Fibroblast of lung (primary cell): ENCODE results near the gene SBSN. TPM values are rescaled to one million over a fixed set of nuclear protein-coding genes. Genes with fewer than 3 reads are reported as not detected.

Experiments
- DNase-seq, 2 donors: peaks; one replicate each; pipeline versions ENCODE4 v3.0.0 to v3.0.0-alpha.2; 2010; ENCODE audit warnings: low read depth in 2 of 2
- H2AFZ ChIP-seq: 2 replicates; pipeline ENCODE4 v1.5.1; 2012; ENCODE audit warnings: low read length, control low read depth, inconsistent platforms
- H3K27ac ChIP-seq: 2 replicates; pipeline ENCODE4 v1.5.1; 2011; ENCODE audit warnings: low read length, control low read depth; ENCODE audit not compliant: insufficient read depth
- H3K27me3 ChIP-seq: 2 replicates; pipeline ENCODE4 v1.5.1; 2011; ENCODE audit warnings: mild to moderate bottlenecking, low read length; ENCODE audit not compliant: control insufficient read depth, insufficient read depth
- H3K36me3 ChIP-seq: 2 replicates; pipeline ENCODE4 v1.5.1; 2011; ENCODE audit warnings: low read length; ENCODE audit not compliant: control insufficient read depth, insufficient read depth
- H3K4me1 ChIP-seq: 2 replicates; pipeline ENCODE4 v1.5.1; 2011; ENCODE audit warnings: low read length; ENCODE audit not compliant: control insufficient read depth, insufficient read depth; ENCODE audit errors: extremely low read depth
- H3K4me2 ChIP-seq: 2 replicates; pipeline ENCODE4 v1.5.1; 2011; ENCODE audit warnings: low read length, control low read depth; ENCODE audit not compliant: insufficient read depth; ENCODE audit errors: extremely low read depth
- H3K4me3 ChIP-seq, 4 experiments: fragments of 200-600 bp in 1 of 4; sonication (generic) in 1 of 4; replicated peaks in 1 of 4; 2 replicates each; pipeline ENCODE4 v1.5.1; 2011 to 2016; ENCODE audit warnings: low read length in 4 of 4, low read depth in 3 of 4, mild to moderate bottlenecking in 3 of 4, control low read depth in 2 of 4, inconsistent platforms in 1 of 4, mixed read lengths in 1 of 4; ENCODE audit not compliant: insufficient read depth in 1 of 4; ENCODE audit errors: control extremely low read depth in 1 of 4
- H3K79me2 ChIP-seq: 2 replicates; pipeline ENCODE4 v1.5.1; 2012; ENCODE audit warnings: mild to moderate bottlenecking, low read length, inconsistent platforms; ENCODE audit not compliant: control insufficient read depth, insufficient read depth
- H3K9ac ChIP-seq: 2 replicates; pipeline ENCODE4 v1.5.1; 2011; ENCODE audit warnings: mild to moderate bottlenecking, low read length, control low read depth; ENCODE audit not compliant: insufficient read depth
- H3K9me3 ChIP-seq: 2 replicates; pipeline ENCODE4 v1.5.1; 2012; ENCODE audit warnings: low read depth, low read length; ENCODE audit not compliant: control insufficient read depth, insufficient read depth
- H4K20me1 ChIP-seq: 2 replicates; pipeline ENCODE4 v1.5.1; 2011; ENCODE audit warnings: low read length; ENCODE audit not compliant: control insufficient read depth, insufficient read depth; ENCODE audit errors: extremely low read depth
- CTCF ChIP-seq, 2 donors: IDR thresholded peaks in 1 of 2; conservative IDR thresholded peaks in 1 of 2; 1 replicate in 1 of 2; 2 replicates in 1 of 2; pipeline ENCODE4 v1.5.1; 2011 to 2012; ENCODE audit warnings: low read length in 2 of 2, control low read depth in 1 of 2, inconsistent platforms in 1 of 2, low read depth in 1 of 2, mild to moderate bottlenecking in 1 of 2
- EZH2 ChIP-seq: IDR thresholded peaks from 2 replicates; pipeline ENCODE4 v1.5.1; 2012; ENCODE audit warnings: low read length, control low read depth, mild to moderate bottlenecking; ENCODE audit errors: missing control alignments
- polyA plus RNA-seq, 2 donors: library from polyadenylated mRNA; depleted of rRNA in 1 of 2; stranded (reverse) in 1 of 2; unstranded in 1 of 2; fragments of >200 nt; gene quantifications; 2 replicates each; pipeline ENCODE4 v1.2.1, GENCODE V29; 2011 to 2012; ENCODE audit warnings: missing spikeins in 1 of 2
- total RNA-seq: library from RNA; depleted of rRNA; stranded (reverse); fragments of >200 nt; gene quantifications from 2 replicates; pipeline ENCODE4 v1.2.1, GENCODE V29; 2014

SBSN gene
- total and polyA plus RNA-seq, 2 donors (not counting 1 experiment from before 2014, with no cell fraction given) = 1.6 to 4.1 TPM

- Histone ChIP-seq H3K27ac (no peak overlapping the region), H3K79me2 (no peaks in the 10 kb centered on the region), H3K27me3 (no peaks in the 10 kb centered on the region), H3K36me3 (no peaks in the 10 kb centered on the region), H3K4me1 (no peaks in the 10 kb centered on the region), H3K4me3 (no peak overlapping the region), H3K4me2 (no peak overlapping the region), H2AFZ (no peak overlapping the region), H4K20me1 (no peaks in the 10 kb centered on the region), H3K9ac (no peak overlapping the region), H3K9me3 (no peaks in the 10 kb centered on the region)
- DNase-seq = no peak
- no peak for TF ChIP-seq EZH2
- TF ChIP-seq CTCF (conservative IDR thresholded peaks at IDR 0.05 in 1 of 2, IDR thresholded peaks at IDR 0.05 in 1 of 2; ENCODE audit: low read depth in 1 of 2, low read length in 2 of 2) = no peak
Measured at GRCh38 chr19:35569281-35569781, 41.2 kb upstream of the SBSN start.

GRCh38 chr19:35566738-35567137 lies 38.6 kb upstream of the SBSN start:
- no peak overlapping the region for H2AFZ ChIP-seq
- no peak overlapping the region for H3K4me2 ChIP-seq
- no peak overlapping the region for H3K27ac ChIP-seq
- DNase-seq = no peak
- no peaks in the 10 kb centered on the region for H3K27me3 ChIP-seq
- H3K9ac ChIP-seq = no peak overlapping the region
- H4K20me1 ChIP-seq = no peaks in the 10 kb centered on the region
- no peaks in the 10 kb centered on the region for H3K9me3 ChIP-seq
- TF ChIP-seq EZH2 (no peak), CTCF (conservative IDR thresholded peaks at IDR 0.05 in 1 of 2, IDR thresholded peaks at IDR 0.05 in 1 of 2; ENCODE audit: low read depth in 1 of 2, low read length in 2 of 2) (no peak)
- H3K4me3 ChIP-seq = no peak overlapping the region
- no peaks in the 10 kb centered on the region for H3K36me3 ChIP-seq
- no peaks in the 10 kb centered on the region for H3K4me1 ChIP-seq
- H3K79me2 ChIP-seq = no peaks in the 10 kb centered on the region

- no peak for TF ChIP-seq EZH2
- TF ChIP-seq CTCF (conservative IDR thresholded peaks at IDR 0.05 in 1 of 2, IDR thresholded peaks at IDR 0.05 in 1 of 2; ENCODE audit: low read depth in 1 of 2, low read length in 2 of 2) = no peak
- Histone ChIP-seq H3K27me3 (peaks cover under 1% of the 10 kb centered on the region), H3K36me3 (no peaks in the 10 kb centered on the region), H3K9me3 (no peaks in the 10 kb centered on the region), H3K4me1 (no peaks in the 10 kb centered on the region), H3K4me3 (no peak overlapping the region), H3K4me2 (no peak overlapping the region), H2AFZ (no peak overlapping the region), H3K9ac (no peak overlapping the region), H3K79me2 (no peaks in the 10 kb centered on the region), H4K20me1 (no peaks in the 10 kb centered on the region), H3K27ac (no peak overlapping the region)
- no peak for DNase-seq
Measured at GRCh38 chr19:35565016-35565856, 37.1 kb upstream of the SBSN start.
